Middle frontal gyrus (tissue), 1 donor: ENCODE data around the gene KRTAP5-7.
"Not testable (repeated sequence)": the region's sequence is repeated elsewhere in the genome, so short reads cannot be mapped to it uniquely, and the experiment has no call there.

Experiments
- DNase-seq: peaks from one replicate; pipeline ENCODE4 v3.0.0-alpha.2; 2015; ENCODE audit warnings: low spot score; ENCODE audit errors: extremely low spot score

KRTAP5-7 gene, protein sequence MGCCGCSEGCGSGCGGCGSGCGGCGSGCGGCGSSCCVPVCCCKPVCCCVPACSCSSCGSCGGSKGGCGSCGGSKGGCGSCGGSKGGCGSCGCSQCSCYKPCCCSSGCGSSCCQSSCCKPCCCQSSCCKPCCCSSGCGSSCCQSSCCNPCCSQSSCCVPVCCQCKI

DNA sequence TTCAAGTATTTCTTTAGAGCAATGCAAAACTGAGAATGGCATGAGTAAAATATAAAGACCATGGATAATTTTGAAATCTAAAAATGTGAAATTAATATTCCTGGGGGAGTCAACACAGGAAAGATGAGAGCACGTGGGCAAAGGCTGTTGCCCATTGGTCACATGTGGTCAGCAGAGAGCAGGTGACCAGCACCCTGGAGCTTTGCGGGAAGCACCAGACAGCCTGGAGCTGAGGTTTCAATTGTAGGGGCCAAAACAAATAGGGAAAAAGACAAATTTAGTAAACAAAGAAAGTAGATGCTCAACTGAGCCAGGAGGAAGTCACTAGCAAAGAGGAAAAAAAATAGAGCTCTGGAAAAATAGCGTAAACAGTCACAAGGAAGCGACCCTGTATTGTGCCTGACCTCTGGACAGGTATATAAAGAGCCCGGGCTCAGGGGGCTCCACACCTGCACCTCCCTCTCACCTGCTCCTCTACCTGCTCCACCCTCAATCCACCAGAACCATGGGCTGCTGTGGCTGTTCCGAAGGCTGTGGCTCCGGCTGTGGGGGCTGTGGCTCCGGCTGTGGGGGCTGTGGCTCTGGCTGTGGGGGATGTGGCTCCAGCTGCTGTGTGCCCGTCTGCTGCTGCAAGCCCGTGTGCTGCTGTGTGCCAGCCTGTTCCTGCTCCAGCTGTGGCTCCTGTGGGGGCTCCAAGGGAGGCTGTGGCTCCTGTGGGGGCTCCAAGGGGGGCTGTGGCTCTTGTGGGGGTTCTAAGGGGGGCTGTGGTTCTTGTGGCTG is at the start of gene KRTAP5-7:
KRTAP5-7 (plus strand) TSS at position 472 of the 780 bp plus-strand sequence; CDS start at position 506, 34 bp downstream.
- not testable (repeated sequence) for DNase-seq

DNA sequence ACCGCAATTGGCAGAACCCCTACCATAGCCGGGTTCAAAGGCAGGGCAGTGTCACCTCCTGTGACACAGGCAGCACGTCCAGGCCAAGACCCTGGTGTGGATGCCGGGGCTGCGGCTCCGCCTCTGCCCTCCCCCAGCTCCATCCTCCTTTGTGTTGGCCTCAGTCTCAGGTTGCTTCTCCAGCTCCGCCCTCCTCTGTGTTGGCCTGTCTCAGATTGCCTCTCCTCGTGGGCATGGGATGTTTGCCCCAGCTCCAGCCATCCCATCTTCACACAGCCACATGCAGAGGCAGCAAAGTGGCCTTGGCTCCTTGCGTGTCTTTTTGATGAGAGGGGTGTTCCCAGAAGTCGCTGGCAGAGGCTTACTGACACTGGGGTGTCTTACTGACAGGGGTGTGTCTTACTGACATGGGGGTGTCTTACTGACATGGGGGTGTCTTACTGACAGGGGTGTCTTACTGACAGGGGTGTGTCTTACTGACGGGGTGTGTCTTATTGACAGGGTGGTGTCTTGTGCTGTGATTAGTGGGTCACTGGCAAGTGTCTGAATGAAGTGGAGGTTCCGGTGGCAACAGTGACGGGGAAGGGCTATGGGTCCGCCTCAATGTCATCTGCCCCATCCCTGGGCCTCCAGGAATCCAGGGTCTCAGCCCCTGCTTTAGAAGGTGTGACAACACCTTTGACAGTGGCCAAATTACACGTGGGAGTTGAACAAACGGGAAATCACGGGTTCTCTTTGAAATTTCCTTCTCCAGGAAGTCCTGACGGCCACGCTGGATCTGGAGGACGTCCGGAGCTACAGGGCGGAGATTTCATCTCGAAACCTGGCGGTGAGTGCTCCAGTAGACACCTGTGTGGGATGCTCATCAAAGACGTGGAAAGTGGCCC is 49.2 kb upstream of the KRTAP5-7 start:
- no peak for DNase-seq

DNA sequence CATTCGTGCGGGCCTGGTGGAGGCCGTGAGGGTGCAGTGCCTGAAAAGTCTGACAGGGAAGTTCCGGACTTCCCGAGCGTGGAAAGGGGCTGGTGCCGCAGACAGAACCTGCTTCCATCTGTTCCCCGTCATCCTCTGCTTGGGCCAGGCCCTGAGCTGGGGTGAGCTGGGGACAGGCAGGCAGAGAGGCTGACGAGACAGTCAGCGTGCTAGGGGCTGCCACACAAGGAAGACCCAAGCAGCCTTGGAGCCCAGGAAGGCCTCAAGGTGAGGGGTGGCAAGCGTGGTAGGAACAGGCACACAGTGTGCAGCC is 48.6 kb upstream of the KRTAP5-7 start:
- DNase-seq = no peak

DNA sequence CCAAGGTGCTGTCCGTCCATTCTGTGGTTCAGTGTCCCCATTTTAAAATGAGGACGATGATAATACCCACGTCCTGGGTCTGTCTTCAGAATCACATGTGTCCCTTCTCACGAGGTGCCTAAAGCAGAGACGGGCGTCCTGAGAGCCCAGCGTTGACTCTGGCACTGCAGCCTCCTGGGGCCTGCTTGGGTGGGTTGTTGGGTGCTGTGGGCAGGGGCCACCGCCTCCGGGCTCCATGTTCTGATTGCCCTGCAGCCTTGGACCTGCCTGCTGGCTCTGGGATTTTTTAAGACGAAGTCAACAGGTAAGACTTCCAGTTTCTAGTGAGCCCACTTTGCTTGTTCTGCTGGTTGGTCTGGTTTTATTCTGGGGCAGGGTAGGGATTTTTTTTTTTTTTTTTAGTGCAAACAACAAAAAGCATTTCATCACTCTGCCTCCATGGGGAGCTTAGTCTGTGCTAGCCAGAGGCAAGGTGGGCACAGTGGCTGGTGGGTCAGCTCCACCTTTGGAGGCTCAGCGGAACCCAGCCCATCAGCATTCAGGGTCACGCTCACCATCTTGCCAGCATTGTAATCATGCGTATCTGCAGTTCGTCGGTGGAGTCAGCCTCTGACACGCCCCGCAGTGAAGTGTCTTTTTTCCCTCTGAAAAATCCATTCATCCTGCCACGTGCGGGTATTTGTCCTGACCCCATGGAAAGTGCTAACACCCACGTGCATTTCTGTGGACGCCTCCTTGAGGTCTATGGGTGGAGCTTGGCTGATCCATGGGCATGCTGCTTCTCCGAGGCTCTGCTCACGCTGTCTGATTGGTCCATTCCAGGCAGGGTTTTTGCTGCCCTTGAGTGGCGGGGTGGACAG is 45.7 kb upstream of the KRTAP5-7 start:
- no peak for DNase-seq

DNA sequence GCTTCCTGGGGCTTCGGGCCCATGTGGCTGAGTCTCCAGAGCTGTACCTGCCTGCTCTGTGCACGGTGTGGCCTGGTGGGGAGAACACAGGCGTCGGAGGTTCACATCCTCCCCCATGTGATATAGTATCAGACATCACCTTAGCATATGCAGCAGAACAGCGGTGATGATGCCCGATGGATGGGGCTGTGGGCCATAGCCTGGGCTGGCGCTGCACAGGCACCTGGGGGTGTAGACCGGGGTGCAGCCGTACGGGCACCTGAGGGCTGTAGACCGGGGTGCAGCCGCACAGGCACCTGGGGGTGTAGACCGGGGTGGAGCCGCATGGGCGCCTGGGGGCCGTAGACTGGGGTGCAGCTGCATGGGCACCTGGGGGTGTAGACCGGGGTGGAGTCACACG is 44.9 kb upstream of the KRTAP5-7 start:
- DNase-seq = no peak

DNA sequence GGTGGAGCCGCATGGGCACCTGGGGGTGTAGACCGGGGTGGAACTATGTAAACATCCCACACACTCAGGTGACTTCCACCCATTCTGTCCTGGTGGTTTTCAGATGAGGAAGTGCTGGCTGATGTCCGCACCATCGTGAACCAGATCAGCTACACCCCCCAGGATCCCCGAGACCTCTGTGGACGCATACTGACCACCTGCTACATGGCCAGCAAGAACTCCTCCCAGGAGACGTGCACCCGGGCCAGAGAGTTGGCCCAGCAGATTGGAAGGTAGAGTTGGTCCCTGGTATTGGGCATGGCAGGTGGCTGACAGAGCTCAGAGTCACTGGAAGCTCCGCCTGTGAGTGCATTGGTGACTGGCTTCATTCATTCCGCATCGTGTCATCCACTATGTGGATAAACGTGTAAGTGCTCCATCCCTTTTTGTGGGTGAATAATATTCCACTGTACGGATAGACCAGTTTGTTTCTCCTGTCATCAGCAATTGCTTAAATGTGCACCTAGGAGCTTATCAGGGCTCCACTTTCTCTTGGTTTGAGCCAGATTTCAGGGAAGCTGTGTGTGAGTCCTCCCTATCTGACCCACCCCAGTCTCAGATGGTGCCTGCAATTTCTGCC is 44.2 kb upstream of the KRTAP5-7 start:
- DNase-seq = no peak

DNA sequence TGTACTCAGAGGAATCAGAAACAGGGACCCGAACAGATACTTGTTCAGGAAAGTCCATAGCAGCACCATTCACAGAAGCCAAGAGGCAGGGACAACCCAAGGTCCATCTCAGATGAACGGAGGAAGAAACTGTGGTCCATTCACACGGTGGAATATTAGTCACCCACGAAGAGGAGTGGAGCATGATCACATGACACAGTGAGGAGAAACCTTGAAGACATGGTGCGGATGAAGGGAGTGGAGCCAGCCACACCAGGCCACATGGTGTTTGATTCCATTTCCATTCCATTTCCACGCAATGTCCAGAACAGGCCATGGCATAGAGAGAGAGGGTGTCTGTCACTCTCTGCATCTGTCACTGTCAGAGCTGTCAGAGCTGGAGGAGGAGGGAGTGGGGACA is 43.4 kb upstream of the KRTAP5-7 start:
- no peak for DNase-seq

DNA sequence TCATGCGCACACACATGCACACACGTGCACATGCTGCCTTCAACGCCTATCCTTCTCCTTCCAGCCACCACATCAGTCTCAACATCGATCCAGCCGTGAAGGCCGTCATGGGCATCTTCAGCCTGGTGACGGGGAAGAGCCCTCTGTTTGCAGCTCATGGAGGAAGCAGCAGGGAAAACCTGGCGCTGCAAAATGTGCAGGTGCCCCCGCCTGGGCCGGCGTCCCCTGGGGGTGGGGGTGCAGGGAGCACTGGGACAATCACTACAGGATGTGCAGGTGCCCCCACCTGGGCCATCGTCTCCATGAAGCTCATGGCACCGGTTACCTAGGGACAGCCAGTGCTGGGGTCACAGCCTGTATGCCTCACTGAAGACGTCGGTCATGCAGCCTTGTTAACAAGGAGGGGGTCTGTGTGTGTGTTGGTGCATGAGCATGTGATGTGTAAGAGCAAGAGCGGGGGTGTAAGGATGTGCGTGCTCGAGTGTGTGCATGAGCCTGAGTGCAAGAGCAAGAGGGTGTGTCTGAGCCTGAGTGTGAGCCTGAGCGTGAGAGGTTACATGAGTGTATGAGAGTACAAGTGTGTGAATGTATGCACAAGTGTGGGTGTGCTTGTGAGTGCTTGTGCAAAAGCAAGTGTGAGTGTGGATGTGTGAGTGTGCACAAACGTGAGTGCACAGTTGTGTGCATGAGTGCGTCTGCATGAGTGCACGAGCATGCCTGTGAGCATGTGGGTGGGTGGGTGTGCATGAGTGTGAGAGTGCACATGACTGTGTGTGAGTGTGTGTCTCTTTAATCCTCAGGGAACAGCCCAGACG is 42.6 kb upstream of the KRTAP5-7 start:
- no peak for DNase-seq

DNA sequence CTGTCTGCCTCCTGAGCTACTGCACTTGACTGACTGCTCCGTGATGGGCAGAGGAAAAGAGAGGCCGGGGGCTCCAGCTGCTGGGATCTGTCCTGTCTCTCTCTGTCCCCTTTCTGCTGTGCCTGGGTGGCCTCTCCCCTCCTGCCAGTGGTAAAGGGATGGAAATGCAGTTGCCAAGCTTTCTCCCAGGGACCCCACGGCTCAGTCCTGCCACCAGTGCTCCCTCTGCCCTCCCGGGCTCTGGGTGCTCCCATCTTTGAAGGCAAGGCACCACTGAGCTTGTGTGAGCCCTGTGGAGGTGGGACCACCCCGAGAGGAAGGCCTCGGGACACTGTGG is 42.0 kb upstream of the KRTAP5-7 start:
- no peak for DNase-seq

DNA sequence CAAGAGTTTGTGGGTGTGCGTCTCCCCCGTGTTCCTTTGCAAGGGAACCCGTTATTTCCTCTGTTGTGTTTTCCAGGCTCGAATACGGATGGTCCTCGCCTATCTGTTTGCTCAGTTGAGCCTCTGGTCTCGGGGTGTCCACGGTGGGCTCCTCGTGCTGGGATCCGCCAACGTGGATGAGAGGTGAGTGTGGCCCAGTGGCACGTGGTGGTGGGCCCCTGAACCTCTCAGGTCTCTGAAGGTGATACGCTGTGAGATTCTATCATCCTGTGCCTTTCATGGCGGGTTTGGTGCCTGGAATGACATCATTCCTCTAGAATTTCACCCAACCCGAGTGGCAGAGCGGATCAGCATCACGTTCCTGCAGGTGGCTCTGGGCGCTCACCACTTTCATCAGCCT is 41.6 kb upstream of the KRTAP5-7 start:
- no peak for DNase-seq

DNA sequence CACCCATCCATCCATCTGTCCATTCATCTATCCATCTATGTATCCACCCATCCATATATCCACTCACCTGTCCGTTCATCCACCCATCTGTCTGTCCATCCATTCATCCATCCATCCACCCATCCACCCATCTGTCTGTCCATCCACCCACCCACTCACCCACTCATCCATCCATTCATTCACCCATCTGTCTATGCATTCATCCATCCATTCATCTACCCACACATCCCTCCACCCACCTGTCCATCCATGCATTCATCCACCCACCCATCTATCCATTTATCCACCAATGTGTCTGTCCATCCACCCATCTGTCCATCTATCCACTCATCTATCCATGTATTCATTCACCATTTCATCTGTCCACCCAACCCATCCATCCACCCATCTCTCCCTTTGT is 40.7 kb upstream of the KRTAP5-7 start:
- DNase-seq = no peak

DNA sequence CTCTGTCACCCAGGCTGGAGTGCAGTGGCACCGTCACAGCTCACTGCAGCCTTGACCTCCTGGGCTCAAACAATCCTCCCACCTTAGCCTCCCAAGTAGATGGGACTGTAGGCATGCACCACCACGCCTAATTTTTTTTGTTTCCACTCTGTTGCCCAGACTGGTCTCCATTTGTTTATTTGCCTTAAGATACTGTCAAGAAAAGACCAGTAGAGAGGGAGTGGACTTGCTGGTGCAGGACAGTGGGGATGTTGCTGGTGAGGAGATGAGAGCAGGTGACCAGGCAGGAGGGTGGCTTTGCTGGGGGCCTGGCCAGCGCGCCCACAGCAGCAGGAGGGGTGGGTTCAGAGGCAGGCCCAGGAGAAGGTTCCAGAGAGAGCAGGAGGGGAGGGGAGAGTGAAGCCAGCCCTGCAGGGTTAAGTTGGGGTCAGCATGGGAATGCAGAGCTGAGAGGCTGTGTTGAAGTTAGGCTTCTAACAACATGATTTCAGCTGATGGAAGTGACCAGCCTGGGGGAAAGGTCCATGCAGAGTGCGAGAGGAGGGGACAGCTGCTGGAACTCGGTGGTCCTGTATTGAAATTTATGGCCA is 38.3 kb upstream of the KRTAP5-7 start:
- DNase-seq = no peak

DNA sequence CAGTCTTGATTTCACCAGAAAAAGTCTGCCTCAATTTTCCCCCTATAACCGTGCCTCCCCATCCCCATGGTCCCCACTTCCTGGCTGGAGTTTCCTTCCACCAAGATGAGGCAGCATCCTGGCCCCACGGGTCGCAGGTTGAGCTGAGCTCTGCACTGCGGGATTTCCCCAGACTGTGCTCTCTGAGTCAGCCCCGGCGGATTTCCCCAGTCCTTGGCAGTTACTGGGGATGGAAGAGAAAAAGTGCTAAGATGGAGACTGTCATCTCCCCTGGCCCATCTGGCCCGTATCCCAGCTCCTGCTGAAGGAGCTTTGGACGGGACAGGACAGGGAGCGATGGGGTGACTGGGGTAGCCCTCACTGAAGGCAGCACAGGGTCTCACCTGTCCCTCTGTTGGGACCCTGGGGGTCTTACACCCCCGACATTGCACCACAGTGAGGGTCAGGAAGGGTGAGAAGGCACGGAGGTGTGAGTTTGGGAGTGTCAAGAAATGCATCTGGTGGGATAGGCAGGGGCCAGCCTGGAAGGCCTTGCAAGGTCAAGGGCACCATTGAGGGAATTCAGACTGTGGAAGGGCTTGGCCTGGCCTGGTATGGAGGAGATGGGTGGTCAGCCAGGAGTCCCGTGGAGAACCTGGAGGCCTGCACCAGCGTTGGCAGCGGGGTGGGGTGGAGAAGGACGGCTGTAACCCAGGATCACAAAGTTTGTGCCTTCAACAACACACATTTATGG is 37.6 kb upstream of the KRTAP5-7 start:
- DNase-seq = no peak

DNA sequence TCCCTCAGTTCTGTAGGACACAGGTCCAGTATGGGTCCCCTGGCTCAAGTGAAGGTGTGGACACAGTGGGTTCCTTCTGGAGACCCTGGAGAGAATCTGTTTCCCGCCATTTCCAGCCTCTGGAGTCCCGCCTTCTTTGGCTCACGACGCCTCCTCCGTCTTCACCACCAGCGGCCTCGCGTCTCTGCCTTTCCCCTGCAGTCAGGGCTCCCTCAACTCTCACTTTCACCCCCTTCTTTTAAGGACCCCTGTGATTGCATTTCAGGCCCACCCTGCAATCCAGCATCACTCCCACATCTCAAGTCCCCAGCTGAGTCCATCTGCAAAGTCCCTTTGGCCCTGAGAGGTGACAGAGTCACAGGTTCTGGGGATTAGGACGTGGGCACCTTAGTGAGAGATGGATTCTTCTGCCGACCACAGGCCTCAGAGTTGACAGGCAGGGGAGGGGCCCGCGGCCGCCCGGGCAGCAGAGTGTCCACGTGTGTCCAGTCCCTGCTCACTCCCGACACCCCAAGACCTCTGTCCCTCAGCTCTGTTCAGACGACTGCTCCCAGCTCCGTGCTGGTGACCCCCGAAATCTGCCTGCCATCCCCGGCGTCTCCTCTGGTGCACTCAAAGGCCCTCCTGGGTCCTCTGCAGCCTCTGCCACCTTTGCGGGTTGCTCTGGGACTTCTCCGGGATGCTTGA is 36.9 kb upstream of the KRTAP5-7 start:
- no peak for DNase-seq

DNA sequence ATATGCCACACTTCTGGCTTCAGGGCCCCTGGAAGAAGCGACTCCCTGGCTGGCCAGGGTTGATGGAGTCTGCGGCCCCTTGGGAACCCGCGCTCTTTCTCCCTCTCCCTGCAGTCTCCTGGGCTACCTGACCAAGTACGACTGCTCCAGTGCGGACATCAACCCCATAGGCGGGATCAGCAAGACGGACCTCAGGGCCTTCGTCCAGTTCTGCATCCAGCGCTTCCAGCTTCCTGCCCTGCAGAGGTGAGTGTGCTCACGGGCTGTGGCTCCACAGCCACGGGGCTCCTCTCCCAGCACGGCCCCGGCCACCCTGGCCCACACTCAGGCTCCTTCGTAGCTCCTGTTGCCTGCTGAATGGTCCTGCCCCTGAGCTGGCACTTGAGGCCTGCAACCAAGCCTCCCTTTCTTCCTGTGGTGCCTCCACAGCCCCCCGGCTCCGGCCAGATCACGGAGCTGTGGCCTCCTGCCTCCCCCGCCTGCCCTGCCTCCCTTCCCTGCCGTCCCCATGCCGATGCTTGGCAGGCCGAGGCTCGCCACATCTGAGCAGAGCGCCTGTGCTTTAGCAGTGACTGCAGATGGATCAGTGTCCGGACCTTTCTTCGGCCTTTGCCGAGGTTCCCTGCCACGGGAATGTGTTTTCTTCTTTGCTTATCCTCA is 36.2 kb upstream of the KRTAP5-7 start:
- DNase-seq = no peak

DNA sequence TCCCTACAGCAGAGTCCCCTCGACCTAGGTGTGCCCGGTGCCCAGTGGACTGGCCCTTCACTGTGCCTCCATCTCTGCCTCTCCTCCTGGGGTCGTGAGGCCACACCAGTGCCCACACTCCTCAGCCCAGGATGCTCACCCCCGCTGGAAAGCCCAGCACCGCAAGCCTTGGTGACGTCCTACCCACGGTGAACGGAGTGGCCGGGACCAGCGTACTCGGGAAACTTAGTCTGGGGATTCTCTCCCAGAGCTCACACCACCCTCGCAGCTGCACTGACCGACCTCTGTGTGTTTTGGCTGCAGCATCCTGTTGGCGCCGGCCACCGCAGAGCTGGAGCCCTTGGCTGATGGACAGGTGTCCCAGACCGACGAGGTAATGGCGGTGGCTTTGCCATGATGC is 35.5 kb upstream of the KRTAP5-7 start:
- DNase-seq = no peak

DNA sequence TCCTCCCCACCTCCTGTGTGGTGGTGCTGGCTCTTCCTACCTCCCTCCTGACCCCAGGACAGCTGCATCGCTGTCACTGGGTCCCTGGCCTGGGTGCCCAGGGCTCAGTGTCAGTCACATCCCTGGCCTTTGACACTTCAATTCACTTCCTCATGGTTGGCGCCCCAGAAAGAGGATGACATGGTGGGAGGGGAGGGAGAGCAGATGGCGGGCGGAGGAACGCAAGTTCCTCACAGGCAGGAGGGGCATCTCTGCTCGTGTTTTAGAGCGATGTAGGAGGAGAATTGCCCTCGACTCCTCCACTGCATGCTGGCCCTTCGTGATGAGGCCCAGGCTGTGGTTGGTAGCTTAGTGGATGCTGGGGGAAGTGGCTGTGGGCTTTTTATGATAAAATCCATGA is 35.1 kb upstream of the KRTAP5-7 start:
- no peak for DNase-seq
